Endothelial cell of umbilical vein (primary cell): ENCODE measurements around the gene PYGO2. TPM values are rescaled to one million over a fixed set of nuclear protein-coding genes. Genes with fewer than 3 reads are reported as not detected.

Experiments
- BruUV-seq: library from RNA; stranded (reverse); fragments of 400-500 nt; replicated peaks from 2 replicates; lab custom pipeline; 2021; lab: Mats Ljungman, UMichigan
- CTCF ChIA-PET: fragments of 300-600, 350-600 bp; sonication (Branson Sonifier 250); formaldehyde crosslinking; loops from one replicate; lab custom pipeline; 2021; ENCODE audit warnings: antibody characterized with exemption, inconsistent platforms; lab: Charles Lee
- POLR2A ChIA-PET: fragments of 300-600, 350-600 bp; sonication (Branson Sonifier 250); formaldehyde crosslinking; loops from one replicate; lab custom pipeline; 2021; ENCODE audit warnings: antibody characterized with exemption, inconsistent platforms; lab: Charles Lee
- DNase-seq: peaks from one replicate; pipeline ENCODE4 v3.0.0-alpha.2; 2011; ENCODE audit warnings: low read depth, low spot score
- FAIRE-seq: peaks from 2 replicates; lab custom pipeline; 2011; peaks lifted over from hg19 to GRCh38; lab: Jason Lieb, UNC
- H2AFZ ChIP-seq: 2 replicates; pipeline ENCODE4 v1.6.0; 2012; ENCODE audit warnings: low read depth, low read length, control low read depth, inconsistent platforms
- H3K27ac ChIP-seq: 2 replicates; pipeline ENCODE4 v1.5.1; 2011; ENCODE audit warnings: low read depth, mild to moderate bottlenecking, control low read depth, low read length, moderate library complexity; ENCODE audit not compliant: insufficient read depth
- H3K27me3 ChIP-seq, 2 experiments: 2 replicates each; pipeline versions ENCODE4 v1.6.0 to v1.6.1; 2011; ENCODE audit warnings: low read length in 2 of 2, mixed read lengths in 1 of 2; ENCODE audit not compliant: control insufficient read depth in 2 of 2, insufficient read depth in 2 of 2
- H3K36me3 ChIP-seq, 2 experiments: 2 replicates in 1 of 2; 3 replicates in 1 of 2; pipeline ENCODE4 v1.5.1; 2011; ENCODE audit warnings: low read length in 2 of 2, mild to moderate bottlenecking in 1 of 2, moderate library complexity in 1 of 2; ENCODE audit not compliant: control insufficient read depth in 2 of 2, insufficient read depth in 2 of 2; ENCODE audit errors: extremely low read depth in 1 of 2
- H3K4me1 ChIP-seq: 3 replicates; pipeline ENCODE4 v1.5.1; 2011; ENCODE audit warnings: mild to moderate bottlenecking, low read length; ENCODE audit not compliant: control insufficient read depth, insufficient read depth; ENCODE audit errors: extremely low read depth
- H3K4me2 ChIP-seq: 2 replicates; pipeline ENCODE4 v1.6.1; 2011; ENCODE audit warnings: low read length, control low read depth, mixed read lengths; ENCODE audit not compliant: insufficient read depth
- H3K4me3 ChIP-seq, 3 experiments: fragments of 200-600 bp in 1 of 3; sonication (generic), shearing (Covaris generic) in 1 of 3; replicated peaks in 1 of 3; 2 replicates each; pipeline ENCODE4 v1.5.1; 2011 to 2016; ENCODE audit warnings: control low read depth in 3 of 3, low read length in 3 of 3, mild to moderate bottlenecking in 2 of 3, inconsistent platforms in 1 of 3, low read depth in 1 of 3, moderate library complexity in 1 of 3; ENCODE audit not compliant: insufficient read depth in 1 of 3
- H3K79me2 ChIP-seq: 2 replicates; pipeline ENCODE4 v1.6.0; 2012; ENCODE audit warnings: low read length, inconsistent platforms; ENCODE audit not compliant: control insufficient read depth, insufficient read depth
- H3K9ac ChIP-seq: replicated peaks from 2 replicates; pipeline ENCODE3; 2011; ENCODE audit warnings: low read length, control low read depth; ENCODE audit not compliant: insufficient read depth; ENCODE audit errors: extremely low read depth
- H3K9me1 ChIP-seq: replicated peaks from 3 replicates; pipeline ENCODE4 v1.6.0; 2011; ENCODE audit warnings: mild to moderate bottlenecking, low read length; ENCODE audit not compliant: control insufficient read depth, insufficient read depth; ENCODE audit errors: extremely low read depth
- H3K9me3 ChIP-seq: replicated peaks from 2 replicates; pipeline ENCODE4 v1.5.1; 2012; ENCODE audit warnings: low read length, inconsistent platforms; ENCODE audit not compliant: control insufficient read depth, insufficient read depth
- H4K20me1 ChIP-seq: replicated peaks from 2 replicates; pipeline ENCODE3; 2011; ENCODE audit warnings: mild to moderate bottlenecking, low read length; ENCODE audit not compliant: control insufficient read depth, insufficient read depth; ENCODE audit errors: extremely low read depth
- EZH2 ChIP-seq: IDR thresholded peaks from 2 replicates; pipeline ENCODE4 v1.6.1; 2012; ENCODE audit warnings: borderline replicate concordance, low read depth, mild to moderate bottlenecking, moderate library complexity, low read length, inconsistent platforms; ENCODE audit not compliant: severe bottlenecking
- FOS ChIP-seq: IDR thresholded peaks from 2 replicates; pipeline ENCODE4 v1.6.1; 2011; ENCODE audit warnings: mild to moderate bottlenecking, low read length, moderate library complexity, borderline replicate concordance; ENCODE audit not compliant: insufficient read depth
- GATA2 ChIP-seq: IDR thresholded peaks from 2 replicates; pipeline ENCODE4 v1.7.0; 2011; ENCODE audit warnings: low read depth, mild to moderate bottlenecking, moderate library complexity, mixed read lengths, low read length; ENCODE audit not compliant: insufficient read length, insufficient read depth
- JUN ChIP-seq: IDR thresholded peaks from 2 replicates; pipeline ENCODE4 v1.6.1; 2011; ENCODE audit warnings: borderline replicate concordance, low read depth; ENCODE audit not compliant: insufficient read length, insufficient read depth
- MAX ChIP-seq: IDR thresholded peaks from 2 replicates; pipeline ENCODE4 v1.6.1; 2011; ENCODE audit not compliant: insufficient read depth, insufficient read length
- MYC ChIP-seq: IDR thresholded peaks from one replicate; pipeline ENCODE4 v1.6.1; 2011; ENCODE audit warnings: mild to moderate bottlenecking, low read depth, low read length
- POLR2A ChIP-seq: IDR thresholded peaks from 2 replicates; pipeline ENCODE4 v1.6.1; 2012; ENCODE audit warnings: low read depth, mild to moderate bottlenecking, control low read depth, low read length
- POLR2AphosphoS5 ChIP-seq: IDR thresholded peaks from 2 replicates; pipeline ENCODE4 v1.6.1; 2012; ENCODE audit warnings: low read depth, mild to moderate bottlenecking, control low read depth, low read length, moderate library complexity; ENCODE audit not compliant: insufficient read depth
- dilution Hi-C: fragments of 300-500 bp; cut with MboI; formaldehyde crosslinking; loops from one replicate; pipeline ENCODE4 v1.15.0; 2019; ENCODE audit warnings: low sequenced_read_pairs; ENCODE audit not compliant: extremely low pct_ligation_motif_present
- intact Hi-C: fragments of 100-400 bp; cut with micrococcal nuclease; formaldehyde crosslinking; loops from one replicate; pipeline ENCODE4 v1.10.0; 2022
- polyA plus RNA-seq, 4 experiments: library from polyadenylated mRNA; depleted of rRNA in 3 of 4; stranded (reverse) in 3 of 4; unstranded in 1 of 4; fragments of >200 nt; gene quantifications; 2 replicates each; pipeline versions ENCODE4 v1.2.1 to v1.2.3, GENCODE V29; 2011 to 2012; ENCODE audit warnings: missing spikeins in 1 of 4
- total RNA-seq: library from RNA; stranded (reverse); gene quantifications from 2 replicates; pipeline ENCODE4 v1.2.3, GENCODE V29; 2021
- TF ChIP-seq, protein P1 (sequence below), 2 donors: IDR thresholded peaks; 1 replicate in 1 of 2; 2 replicates in 1 of 2; pipeline ENCODE4 v1.5.1; 2011; ENCODE audit warnings: low read length in 2 of 2, mild to moderate bottlenecking in 2 of 2, moderate library complexity in 2 of 2, control low read depth in 1 of 2, inconsistent platforms in 1 of 2, low read depth in 1 of 2; ENCODE audit not compliant: insufficient read depth in 1 of 2; ENCODE audit errors: extremely low read depth in 1 of 2

The PYGO2 gene
- total and polyA plus RNA-seq, 2 donors (not counting 3 experiments of a cell fraction or from before 2014, with no cell fraction given) = 19.3 to 21.5 TPM

- peak; percentile 43 for FAIRE-seq
- intact Hi-C loops = loop anchor here (1.0 to 2.0 kb wide), 3 partner anchors 18 to 62 kb away; partner anchors contain the start of gene PMVK
- no peaks in the 10 kb centered on the region for H4K20me1 ChIP-seq
- H3K27ac ChIP-seq = peak overlapping the region; percentile 69
- dilution Hi-C loops = no loop called here
- H3K27me3 ChIP-seq = no peaks in the 10 kb centered on the region
- H3K9me1 ChIP-seq = no peaks in the 10 kb centered on the region
- CTCF ChIA-PET = interaction anchor here (0.8 to 2.6 kb wide), 21 partner anchors 15 to 396 kb away, joined by 3 to 37 read pairs (median 6); partner anchors contain the start of genes ADAM15, FLAD1, LENEP and PMVK
- H3K4me1 ChIP-seq = peaks cover 19% of the 10 kb centered on the region
- no TSS peak for BruUV-seq
- peak overlapping the region; percentile 19 to 76 (median 57) for H3K4me3 ChIP-seq
- H3K36me3 ChIP-seq = peaks cover 0 to 18% of the 10 kb centered on the region in 2 experiments
- peak overlapping the region; percentile 83 for H3K4me2 ChIP-seq
- POLR2A ChIA-PET = interaction anchor here (0.5 to 1.4 kb wide), 4 partner anchors 10 to 21 kb away, joined by 3 to 5 read pairs (median 4); partner anchors contain the start of gene PMVK
- no peaks in the 10 kb centered on the region for H3K9me3 ChIP-seq
- peak; percentile 73 for DNase-seq
- TF ChIP-seq MYC = no peak
- TF ChIP-seq POLR2AphosphoS5 = no peak
- no peak for TF ChIP-seq GATA2
- no peak for TF ChIP-seq MAX
- TF ChIP-seq EZH2 = no peak
- no peak for TF ChIP-seq FOS
- no peak for TF ChIP-seq JUN
- TF ChIP-seq, protein P1, sequence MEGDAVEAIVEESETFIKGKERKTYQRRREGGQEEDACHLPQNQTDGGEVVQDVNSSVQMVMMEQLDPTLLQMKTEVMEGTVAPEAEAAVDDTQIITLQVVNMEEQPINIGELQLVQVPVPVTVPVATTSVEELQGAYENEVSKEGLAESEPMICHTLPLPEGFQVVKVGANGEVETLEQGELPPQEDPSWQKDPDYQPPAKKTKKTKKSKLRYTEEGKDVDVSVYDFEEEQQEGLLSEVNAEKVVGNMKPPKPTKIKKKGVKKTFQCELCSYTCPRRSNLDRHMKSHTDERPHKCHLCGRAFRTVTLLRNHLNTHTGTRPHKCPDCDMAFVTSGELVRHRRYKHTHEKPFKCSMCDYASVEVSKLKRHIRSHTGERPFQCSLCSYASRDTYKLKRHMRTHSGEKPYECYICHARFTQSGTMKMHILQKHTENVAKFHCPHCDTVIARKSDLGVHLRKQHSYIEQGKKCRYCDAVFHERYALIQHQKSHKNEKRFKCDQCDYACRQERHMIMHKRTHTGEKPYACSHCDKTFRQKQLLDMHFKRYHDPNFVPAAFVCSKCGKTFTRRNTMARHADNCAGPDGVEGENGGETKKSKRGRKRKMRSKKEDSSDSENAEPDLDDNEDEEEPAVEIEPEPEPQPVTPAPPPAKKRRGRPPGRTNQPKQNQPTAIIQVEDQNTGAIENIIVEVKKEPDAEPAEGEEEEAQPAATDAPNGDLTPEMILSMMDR (IDR thresholded peaks at IDR 0.05; ENCODE audit: extremely low read depth in 1 of 2, insufficient read depth in 1 of 2, low read depth in 1 of 2, low read length in 2 of 2) = no peak
- TF ChIP-seq POLR2A = no peak
- no peaks in the 10 kb centered on the region for H3K79me2 ChIP-seq
- H3K9ac ChIP-seq = peak overlapping the region; percentile 92
- H2AFZ ChIP-seq = no peak overlapping the region
Observed at GRCh38 chr1:154955039-154955717, 6.4 kb downstream of the PYGO2 start.
